NCI-H460 (cell line): Measurements from ENCODE around the gene NCBP3. TPM values are rescaled to one million over a fixed set of nuclear protein-coding genes. Genes with fewer than 3 reads are reported as not detected.
"Not testable (repeated sequence)": the region's sequence is repeated elsewhere in the genome, so short reads cannot be mapped to it uniquely, and the experiment has no call there.

ENCODE experiments used
- DNase-seq: peaks from one replicate; pipeline ENCODE4 v3.0.0-alpha.2; 2016; ENCODE audit warnings: low read depth; ENCODE audit errors: extremely low read depth
- total RNA-seq: library from RNA; depleted of rRNA; stranded (reverse); fragments of >200 nt; shearing (Covaris generic); gene quantifications from 2 replicates; pipeline ENCODE4 v1.2.3, GENCODE V29; 2014

NCBP3 gene
- total RNA-seq, 1 experiment from 2014 or later, result 34.0 TPM

DNA sequence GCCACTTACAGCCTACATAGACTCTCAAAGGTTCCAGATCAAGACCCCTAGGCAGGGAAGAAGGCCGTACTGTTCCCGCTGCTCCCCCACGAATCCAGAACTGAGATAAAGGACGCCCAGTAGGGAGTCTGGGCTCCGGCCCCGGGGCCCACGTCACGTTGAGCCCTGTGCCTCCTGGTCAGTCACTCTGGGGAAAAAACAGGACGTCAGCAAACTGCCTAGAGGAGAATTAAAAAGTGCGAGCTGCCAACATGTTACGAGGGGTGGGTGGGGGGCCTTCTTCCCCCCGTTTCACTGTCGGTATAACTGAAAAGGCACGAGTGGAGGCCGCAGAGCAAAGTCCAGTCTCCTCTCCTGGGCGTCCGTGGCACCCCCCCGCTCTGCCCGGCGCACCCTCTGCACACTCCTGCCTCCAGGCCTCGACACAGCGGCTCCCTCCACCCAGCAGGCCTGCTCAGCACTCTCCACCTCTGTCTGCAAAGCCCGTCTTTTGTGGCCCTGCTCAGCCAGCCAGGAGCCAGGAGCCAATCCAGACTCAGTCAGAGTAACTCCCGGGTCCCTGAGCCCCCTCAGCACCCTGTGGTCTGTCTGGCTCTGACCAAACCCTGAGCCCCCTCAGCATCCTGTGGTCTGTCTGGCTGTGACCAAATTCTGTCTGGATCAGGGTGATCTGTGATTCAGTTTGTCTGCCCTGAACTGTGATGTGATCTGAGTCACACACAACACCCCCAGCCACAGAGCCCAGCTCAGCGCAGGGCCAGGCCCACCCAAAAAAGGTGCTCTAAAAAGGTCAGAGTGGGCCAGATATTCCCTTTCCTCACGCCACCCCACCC is 51.3 kb downstream of the NCBP3 start:
- DNase-seq, result no peak

GRCh38 chr17:3794152-3794551 is 51.9 kb downstream of the NCBP3 start:
- DNase-seq, result not testable (repeated sequence)

GRCh38 chr17:3793258-3793657 is 52.8 kb downstream of the NCBP3 start:
- not testable (repeated sequence) for DNase-seq

DNA sequence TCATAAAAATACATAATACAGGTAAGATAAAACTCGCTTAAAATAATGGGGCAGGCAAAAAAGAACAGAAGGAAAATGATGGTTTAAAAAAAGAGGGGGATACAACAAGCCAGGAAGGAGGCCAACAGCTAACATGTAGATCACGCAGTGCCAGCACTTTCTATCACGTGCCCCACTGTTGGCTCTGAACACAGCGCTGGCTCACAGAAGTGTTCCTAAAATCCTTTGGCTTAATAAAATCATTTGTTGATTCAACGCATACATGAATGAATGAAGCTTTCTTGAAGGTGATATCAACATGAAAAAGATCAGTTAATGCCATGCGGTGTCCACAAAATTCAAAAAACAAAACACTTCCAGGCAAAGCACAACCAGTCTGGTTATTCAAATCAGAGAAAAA is 53.6 kb downstream of the NCBP3 start:
- no peak for DNase-seq

GRCh38 chr17:3788200-3788599 is 57.8 kb downstream of the NCBP3 start:
- no peak for DNase-seq

GRCh38 chr17:3785323-3785722 is 60.7 kb downstream of the NCBP3 start:
- not testable (repeated sequence) for DNase-seq

GRCh38 chr17:3782751-3783150 is 63.3 kb downstream of the NCBP3 start:
- no peak for DNase-seq

DNA sequence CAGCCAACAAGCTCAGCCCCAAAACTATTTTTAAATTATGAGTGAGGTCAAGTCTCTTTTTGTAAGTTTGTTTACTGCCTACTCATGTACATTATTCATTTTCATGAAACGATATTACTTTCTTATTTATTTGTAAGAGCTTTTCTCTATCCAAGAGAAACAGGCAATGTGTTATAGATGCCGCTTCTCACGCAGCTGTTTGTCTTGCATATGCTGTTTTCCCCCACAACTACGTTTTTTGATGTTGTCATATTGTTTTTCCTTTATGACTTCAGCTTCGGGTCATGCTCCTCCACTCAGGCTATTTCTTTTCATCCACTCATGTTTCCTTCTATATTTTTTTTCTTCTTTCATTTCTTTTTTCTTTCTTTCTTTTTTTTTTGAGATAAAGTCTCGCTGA is 65.1 kb downstream of the NCBP3 start:
- DNase-seq, result no peak

- no peak for DNase-seq
Observed at GRCh38 chr17:3777366-3778120, 68.5 kb downstream of the NCBP3 start.

DNA sequence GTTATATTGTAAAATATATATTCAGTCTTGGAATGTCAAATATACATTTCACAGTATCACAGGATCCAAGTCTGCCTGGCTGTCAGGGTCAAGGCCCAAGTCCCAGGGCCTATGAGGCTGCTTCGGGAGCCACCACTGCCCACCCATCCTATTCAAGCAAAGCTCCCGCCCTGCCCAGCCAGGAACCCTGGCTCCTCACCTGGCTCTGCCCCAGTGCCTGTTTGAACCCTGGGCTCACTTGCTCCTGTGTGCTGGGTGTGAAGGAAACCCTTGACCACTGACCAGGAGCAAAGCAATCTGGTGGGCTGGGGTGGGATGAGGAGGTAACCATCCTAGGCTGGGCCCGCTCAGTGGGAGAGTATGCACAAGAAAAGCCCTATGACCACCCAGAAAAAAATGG is 72.1 kb downstream of the NCBP3 start:
- DNase-seq, result no peak

GRCh38 chr17:3773511-3773910 is 72.5 kb downstream of the NCBP3 start:
- DNase-seq, result no peak

GRCh38 chr17:3772764-3773163 is 73.3 kb downstream of the NCBP3 start:
- DNase-seq, result no peak

GRCh38 chr17:3771140-3771539 is 74.9 kb downstream of the NCBP3 start:
- DNase-seq, result no peak

- no peak for DNase-seq
Observed at GRCh38 chr17:3770466-3770865, 75.6 kb downstream of the NCBP3 start.

- DNase-seq, result no peak
Observed at GRCh38 chr17:3768769-3769168, 77.3 kb downstream of the NCBP3 start.

DNA sequence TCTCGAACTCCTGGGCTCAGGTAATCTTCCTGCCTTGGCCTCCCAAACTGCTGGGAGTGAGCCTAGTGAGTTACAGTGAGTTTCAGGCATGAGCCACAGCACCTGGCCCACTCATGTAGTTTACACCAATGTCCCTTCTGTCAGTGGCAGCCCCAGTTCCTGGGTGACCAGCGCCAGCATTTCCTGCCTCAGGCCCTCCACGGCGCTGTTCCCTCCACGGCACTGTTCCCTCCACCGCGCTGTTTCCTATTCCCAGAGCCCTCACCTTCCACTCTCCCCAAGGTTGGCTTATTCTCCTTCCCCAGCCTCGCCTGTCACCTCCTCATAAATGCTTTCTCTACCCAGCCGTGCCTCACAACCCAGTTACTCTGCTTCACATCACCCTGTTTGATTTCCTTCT is 77.7 kb downstream of the NCBP3 start:
- no peak for DNase-seq

DNA sequence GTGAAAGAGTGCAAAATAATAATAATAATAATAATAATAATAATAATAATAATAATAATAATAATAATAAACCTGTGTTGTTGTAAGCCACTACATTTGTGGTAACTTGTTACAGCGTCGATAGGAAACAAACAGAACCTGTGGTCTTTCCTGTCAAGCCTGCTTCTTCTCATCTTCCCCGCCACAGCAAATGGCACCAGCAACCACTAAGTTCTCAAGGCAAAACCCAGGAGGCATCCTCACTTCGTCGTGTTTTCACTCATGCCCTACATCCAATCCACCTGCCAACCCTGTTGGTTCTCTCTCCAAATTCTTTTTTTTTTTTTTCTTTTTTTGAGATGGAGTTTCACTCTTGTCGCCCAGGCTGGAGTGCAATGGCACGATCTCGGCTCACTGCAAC is 79.3 kb downstream of the NCBP3 start:
- no peak for DNase-seq

DNA sequence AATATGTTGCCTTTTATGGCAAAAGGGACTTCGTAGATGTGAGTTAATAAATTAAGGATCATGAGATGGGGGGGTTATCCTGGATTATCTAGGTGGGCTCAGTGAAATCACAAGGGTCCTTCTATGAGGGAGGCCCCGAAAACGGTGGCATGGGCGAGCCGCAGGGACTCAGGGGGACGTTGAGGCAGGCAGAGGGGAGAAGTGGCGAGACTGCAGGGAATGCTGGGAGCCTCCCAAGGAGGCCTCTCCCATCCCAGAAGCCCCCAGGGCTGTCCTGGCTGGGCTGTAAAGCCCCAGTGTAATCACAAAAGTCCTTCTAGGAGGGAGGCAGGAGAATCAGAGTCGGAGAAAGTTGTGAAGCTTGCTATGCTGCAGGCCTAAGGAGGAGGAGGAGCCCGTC is 80.1 kb downstream of the NCBP3 start:
- DNase-seq, result no peak

- no peak for DNase-seq
Observed at GRCh38 chr17:3763777-3764170, 82.3 kb downstream of the NCBP3 start.

DNA sequence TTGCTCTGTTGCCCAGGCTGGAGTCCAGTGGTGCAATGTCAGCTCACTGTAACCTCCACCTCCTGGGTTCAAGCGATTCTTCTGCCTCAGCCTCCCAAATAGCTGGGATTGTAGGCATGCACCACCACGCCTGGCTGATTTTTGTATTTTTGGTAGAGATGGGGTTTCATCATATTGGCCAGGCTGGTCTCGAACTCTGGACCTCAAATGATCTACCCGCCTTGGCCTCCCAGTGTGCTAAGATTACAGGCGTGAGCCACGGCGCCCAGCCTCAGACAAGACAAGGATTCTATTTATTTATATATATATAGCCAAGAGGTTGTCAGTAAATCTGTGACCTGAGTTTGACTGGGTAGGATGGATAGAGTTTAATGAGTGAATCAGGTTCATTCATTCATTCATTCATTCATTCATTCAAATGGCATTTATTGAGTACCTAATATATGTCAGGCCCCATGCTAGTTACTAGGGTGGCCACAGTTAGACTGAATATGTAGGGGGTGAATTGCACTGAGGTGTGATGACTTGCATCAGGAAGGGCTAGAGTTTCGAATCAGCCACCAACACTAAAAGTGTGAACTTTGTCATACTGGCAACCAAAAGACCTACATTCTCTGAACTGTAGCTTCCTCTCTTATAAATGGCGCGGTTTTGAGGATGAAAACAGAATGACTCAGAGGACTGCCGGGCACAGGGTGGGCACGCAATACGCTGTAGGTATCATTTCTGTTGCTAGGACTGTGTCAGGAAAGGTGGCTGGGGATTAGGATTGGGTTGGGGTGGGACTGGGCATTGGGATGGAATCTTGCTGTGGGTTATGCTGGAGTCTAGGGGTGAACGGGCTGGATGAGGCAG is 82.9 kb downstream of the NCBP3 start:
- no peak for DNase-seq

DNA sequence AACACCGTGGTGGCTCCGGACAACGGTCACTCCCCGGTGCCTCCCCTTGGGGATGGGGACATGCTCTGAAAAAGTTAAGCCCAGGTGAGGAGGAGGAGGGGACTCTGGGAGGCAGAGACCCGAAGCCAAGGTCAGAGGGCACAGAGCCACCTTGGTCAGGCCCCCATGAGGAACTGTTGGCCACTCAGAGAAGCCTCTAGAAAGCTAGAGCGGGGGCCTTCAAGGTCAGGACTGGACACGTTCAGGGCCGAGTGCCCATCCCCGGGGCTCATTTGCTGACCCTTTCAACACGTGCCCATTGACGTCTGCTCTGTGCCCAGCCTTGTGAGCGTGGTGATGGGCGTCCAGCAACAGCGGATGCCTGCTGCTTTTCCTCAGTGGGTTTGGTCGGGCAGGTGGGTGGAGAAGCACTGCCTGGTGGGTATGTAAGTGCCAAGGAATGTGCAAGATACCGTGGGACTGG is 84.1 kb downstream of the NCBP3 start:
- no peak for DNase-seq
